Colonic mucosa (tissue), 4 donors: Measurements from ENCODE around the gene TSPAN13. TPM values are rescaled to one million over a fixed set of nuclear protein-coding genes. Genes with fewer than 3 reads are reported as not detected.
A peak's percentile ranks its signal among the peaks of the same experiment; 100 is the strongest.

ENCODE experiments used
- DNase-seq: peaks from one replicate; pipeline ENCODE4 v3.0.0-alpha.2; 2020
- H3K27ac ChIP-seq: fragments of 200-600 bp; one replicate; pipeline ENCODE4 v1.8.0; 2021
- H3K27me3 ChIP-seq: fragments of 200-600 bp; one replicate; pipeline ENCODE4 v1.8.0; 2021
- H3K36me3 ChIP-seq: fragments of 200-600 bp; one replicate; pipeline ENCODE4 v1.8.0; 2021
- H3K4me1 ChIP-seq: fragments of 200-600 bp; one replicate; pipeline ENCODE4 v1.8.0; 2021; ENCODE audit warnings: mild to moderate bottlenecking
- H3K4me3 ChIP-seq: fragments of 200-600 bp; one replicate; pipeline ENCODE4 v1.8.0; 2021
- H3K9ac ChIP-seq, 2 donors: one replicate each; pipeline ENCODE4 v1.7.0; 2013; ENCODE audit warnings: control low read depth in 2 of 2, low read depth in 2 of 2, low read length in 2 of 2
- H3K9me3 ChIP-seq: fragments of 200-600 bp; one replicate; pipeline ENCODE4 v1.8.0; 2021
- intact Hi-C: fragments of 100-400 bp; cut with DNase I; formaldehyde crosslinking; loops from one replicate; pipeline ENCODE4 v1.14.1; 2022
- total RNA-seq, 2 donors: library from RNA; stranded (reverse); fragmentation: NEBNext Ultra II Directional in 1 of 2; extraction: Animal tissue kit (Norgen Biotek cat#: 25700) in 1 of 2; gene quantifications; one replicate each; pipeline ENCODE4 v1.2.1, GENCODE V29; 2021
- TF ChIP-seq, protein P1 (sequence below): fragments of 200-600 bp; IDR thresholded peaks from one replicate; pipeline ENCODE4 v1.8.0; 2022; ENCODE audit warnings: antibody characterized with exemption, mild to moderate bottlenecking
- donor health status: healthy.
- donor health status: DM: no; HTN: no; CAD: no.
- donor health status: DM: no; HTN: no; CAD: no.

The TSPAN13 gene
- total RNA-seq, 2 donors from 2014 or later = 151 to 156 TPM

DNA sequence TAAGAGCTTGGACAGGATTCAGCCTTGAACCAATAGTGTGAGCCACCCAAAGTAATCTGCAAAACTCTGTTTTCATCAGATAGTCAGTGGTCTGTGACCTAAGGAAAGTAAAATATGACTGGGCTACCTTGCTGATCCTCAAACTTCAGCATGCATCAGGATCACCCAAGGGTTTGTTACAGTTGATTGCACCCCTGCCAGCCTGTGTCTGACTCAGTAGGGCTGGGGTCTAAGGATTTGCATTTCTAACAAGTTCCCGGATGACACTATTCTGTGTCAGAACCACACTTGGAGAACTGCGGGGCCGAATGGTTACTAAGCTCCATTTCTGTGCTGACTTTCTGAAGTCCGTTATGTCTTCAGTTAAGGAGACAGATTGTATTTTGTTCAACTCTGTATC, 40.6 kb upstream of the TSPAN13 start:
- no peaks in the 10 kb centered on the region for H3K4me1 ChIP-seq
- no peaks in the 10 kb centered on the region for H3K36me3 ChIP-seq
- DNase-seq = no peak
- no peak overlapping the region for H3K9ac ChIP-seq
- no peak overlapping the region for H3K27ac ChIP-seq
- no peak overlapping the region for H3K4me3 ChIP-seq
- intact Hi-C loops = no loop called here
- TF ChIP-seq, protein P1, sequence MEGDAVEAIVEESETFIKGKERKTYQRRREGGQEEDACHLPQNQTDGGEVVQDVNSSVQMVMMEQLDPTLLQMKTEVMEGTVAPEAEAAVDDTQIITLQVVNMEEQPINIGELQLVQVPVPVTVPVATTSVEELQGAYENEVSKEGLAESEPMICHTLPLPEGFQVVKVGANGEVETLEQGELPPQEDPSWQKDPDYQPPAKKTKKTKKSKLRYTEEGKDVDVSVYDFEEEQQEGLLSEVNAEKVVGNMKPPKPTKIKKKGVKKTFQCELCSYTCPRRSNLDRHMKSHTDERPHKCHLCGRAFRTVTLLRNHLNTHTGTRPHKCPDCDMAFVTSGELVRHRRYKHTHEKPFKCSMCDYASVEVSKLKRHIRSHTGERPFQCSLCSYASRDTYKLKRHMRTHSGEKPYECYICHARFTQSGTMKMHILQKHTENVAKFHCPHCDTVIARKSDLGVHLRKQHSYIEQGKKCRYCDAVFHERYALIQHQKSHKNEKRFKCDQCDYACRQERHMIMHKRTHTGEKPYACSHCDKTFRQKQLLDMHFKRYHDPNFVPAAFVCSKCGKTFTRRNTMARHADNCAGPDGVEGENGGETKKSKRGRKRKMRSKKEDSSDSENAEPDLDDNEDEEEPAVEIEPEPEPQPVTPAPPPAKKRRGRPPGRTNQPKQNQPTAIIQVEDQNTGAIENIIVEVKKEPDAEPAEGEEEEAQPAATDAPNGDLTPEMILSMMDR = no peak
- no peaks in the 10 kb centered on the region for H3K27me3 ChIP-seq
- H3K9me3 ChIP-seq = no peaks in the 10 kb centered on the region

GRCh38 chr7:16715928-16716327, 37.6 kb upstream of the TSPAN13 start:
- no peaks in the 10 kb centered on the region for H3K9me3 ChIP-seq
- H3K27me3 ChIP-seq = no peaks in the 10 kb centered on the region
- no peaks in the 10 kb centered on the region for H3K4me1 ChIP-seq
- H3K9ac ChIP-seq = no peak overlapping the region
- no peaks in the 10 kb centered on the region for H3K36me3 ChIP-seq
- intact Hi-C loops = no loop called here
- H3K27ac ChIP-seq = no peak overlapping the region
- TF ChIP-seq, protein P1 = no peak
- no peak for DNase-seq
- no peak overlapping the region for H3K4me3 ChIP-seq

DNA sequence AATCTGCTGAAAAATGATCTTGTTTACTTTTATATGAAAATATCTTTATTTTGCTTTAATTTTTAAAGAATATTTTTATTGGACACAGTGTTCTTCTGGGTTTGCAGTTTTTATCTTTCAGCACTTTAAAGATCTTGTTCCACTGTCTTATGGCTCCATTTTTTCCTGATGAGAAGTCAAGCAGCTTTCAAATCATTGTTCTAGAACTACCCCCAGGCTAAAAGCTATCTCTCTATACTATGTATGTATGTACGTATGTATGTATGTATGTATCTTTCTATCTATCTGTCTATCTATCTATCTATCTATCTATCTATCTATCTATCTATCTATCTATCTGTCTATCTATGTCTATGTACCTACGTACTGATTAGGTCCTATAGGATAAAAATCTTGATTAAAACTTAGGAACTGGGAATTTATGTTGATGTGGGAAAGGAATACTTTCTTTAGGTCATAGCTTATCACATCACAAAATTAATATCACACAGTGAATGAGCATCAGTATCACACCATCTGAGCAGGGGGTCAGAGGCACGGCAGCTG, 35.4 kb upstream of the TSPAN13 start:
- H3K27me3 ChIP-seq = no peaks in the 10 kb centered on the region
- no peak for DNase-seq
- H3K36me3 ChIP-seq = no peaks in the 10 kb centered on the region
- H3K9me3 ChIP-seq = no peaks in the 10 kb centered on the region
- no peaks in the 10 kb centered on the region for H3K4me1 ChIP-seq
- H3K4me3 ChIP-seq = no peak overlapping the region
- H3K27ac ChIP-seq = no peak overlapping the region
- intact Hi-C loops = no loop called here
- TF ChIP-seq, protein P1 = no peak
- H3K9ac ChIP-seq = no peak overlapping the region

GRCh38 chr7:16719699-16720098, 33.9 kb upstream of the TSPAN13 start:
- Histone ChIP-seq H3K36me3 (no peaks in the 10 kb centered on the region), H3K9me3 (no peaks in the 10 kb centered on the region), H3K27me3 (no peaks in the 10 kb centered on the region), H3K27ac (peak overlapping the region; percentile 33), H3K9ac (no peak overlapping the region), H3K4me1 (no peaks in the 10 kb centered on the region), H3K4me3 (no peak overlapping the region)
- TF ChIP-seq, protein P1 = no peak
- intact Hi-C loops = no loop called here
- no peak for DNase-seq

GRCh38 chr7:16721541-16721940, 32.0 kb upstream of the TSPAN13 start:
- Histone ChIP-seq H3K27me3 (no peaks in the 10 kb centered on the region), H3K4me1 (no peaks in the 10 kb centered on the region), H3K4me3 (no peak overlapping the region), H3K36me3 (no peaks in the 10 kb centered on the region), H3K9ac (no peak overlapping the region), H3K9me3 (no peaks in the 10 kb centered on the region), H3K27ac (no peak overlapping the region)
- no peak for DNase-seq
- intact Hi-C loops = no loop called here
- TF ChIP-seq, protein P1 = no peak
